GM18861 (cell line): ENCODE measurements around the gene SMAD3.

Source experiments
- ATAC-seq: cut with Tn5 transposase; IDR thresholded peaks from one replicate; pipeline ENCODE4 v1.9.1; 2021; ENCODE audit not compliant: unreplicated experiment

Gene SMAD3

GRCh38 chr15:67176195-67176971, 111.0 kb downstream of the SMAD3 start:
- no peak for ATAC-seq

GRCh38 chr15:67177752-67178151, 112.3 kb downstream of the SMAD3 start:
- no peak for ATAC-seq

- no peak for ATAC-seq
Measured at GRCh38 chr15:67178569-67179210, 113.3 kb downstream of the SMAD3 start.

- no peak for ATAC-seq
Measured at GRCh38 chr15:67179411-67179995, 114.1 kb downstream of the SMAD3 start.

GRCh38 chr15:67180035-67180434, 114.6 kb downstream of the SMAD3 start:
- ATAC-seq, result no peak

- ATAC-seq, result no peak
Measured at GRCh38 chr15:67180514-67181191, 115.3 kb downstream of the SMAD3 start.

GRCh38 chr15:67181221-67181639, 115.8 kb downstream of the SMAD3 start:
- ATAC-seq, result no peak

GRCh38 chr15:67183443-67184169, 118.2 kb downstream of the SMAD3 start:
- no peak for ATAC-seq

GRCh38 chr15:67184208-67184925, 119.0 kb downstream of the SMAD3 start:
- ATAC-seq, result no peak

- ATAC-seq, result no peak
Measured at GRCh38 chr15:67185051-67185450, 119.6 kb downstream of the SMAD3 start.

- ATAC-seq, result no peak
Measured at GRCh38 chr15:67185621-67186225, 120.3 kb downstream of the SMAD3 start.

- ATAC-seq, result no peak
Measured at GRCh38 chr15:67186226-67186649, 120.8 kb downstream of the SMAD3 start.

GRCh38 chr15:67186688-67187087, 121.3 kb downstream of the SMAD3 start:
- ATAC-seq, result no peak

- ATAC-seq, result no peak
Measured at GRCh38 chr15:67187351-67187854, 122.0 kb downstream of the SMAD3 start.

- ATAC-seq, result no peak
Measured at GRCh38 chr15:67188551-67189218, 123.3 kb downstream of the SMAD3 start.

GRCh38 chr15:67189326-67190051, 124.1 kb downstream of the SMAD3 start:
- no peak for ATAC-seq

GRCh38 chr15:67190326-67190725, 124.9 kb downstream of the SMAD3 start:
- no peak for ATAC-seq

GRCh38 chr15:67190813-67191212, 125.4 kb downstream of the SMAD3 start:
- ATAC-seq, result no peak
